SW 1271 (cell line): ENCODE measurements around the gene INS.
"Not testable (repeated sequence)": the region's sequence is repeated elsewhere in the genome, so short reads cannot be mapped to it uniquely, and the experiment has no call there.

Experiments used
- DNase-seq, 2 experiments: peaks; one replicate each; lab custom pipeline; 2025; lab: John Stamatoyannopoulos, UW

INS gene

GRCh38 chr11:2132246-2132645 is 28.8 kb downstream of the INS start:
- no peak for DNase-seq

- no peak for DNase-seq
Observed at GRCh38 chr11:2131371-2132236, 29.4 kb downstream of the INS start.

GRCh38 chr11:2130881-2131352 is 30.1 kb downstream of the INS start:
- no peak for DNase-seq

- DNase-seq, result no peak
Observed at GRCh38 chr11:2129699-2130366, 31.2 kb downstream of the INS start.

GRCh38 chr11:2129308-2129698 is 31.7 kb downstream of the INS start:
- no peak for DNase-seq

- no peak for DNase-seq
Observed at GRCh38 chr11:2128511-2129307, 32.3 kb downstream of the INS start.

- DNase-seq, result no peak
Observed at GRCh38 chr11:2128130-2128510, 32.9 kb downstream of the INS start.

- DNase-seq, result no peak
Observed at GRCh38 chr11:2127482-2128129, 33.4 kb downstream of the INS start.

GRCh38 chr11:2126520-2127085 is 34.4 kb downstream of the INS start:
- DNase-seq, result no peak

- DNase-seq, result not testable (repeated sequence)
Observed at GRCh38 chr11:2124736-2125484, 36.1 kb downstream of the INS start.

GRCh38 chr11:2123628-2123960 is 37.4 kb downstream of the INS start:
- no peak for DNase-seq

- no peak for DNase-seq
Observed at GRCh38 chr11:2122907-2123627, 37.9 kb downstream of the INS start.

GRCh38 chr11:2122222-2122906 is 38.6 kb downstream of the INS start:
- DNase-seq, result no peak

- no peak for DNase-seq
Observed at GRCh38 chr11:2121227-2122130, 39.5 kb downstream of the INS start.

GRCh38 chr11:2120359-2121100 is 40.5 kb downstream of the INS start:
- no peak for DNase-seq

GRCh38 chr11:2118677-2119076 is 42.3 kb downstream of the INS start:
- DNase-seq, result no peak

- no peak for DNase-seq
Observed at GRCh38 chr11:2116680-2117079, 44.3 kb downstream of the INS start.

- DNase-seq, result no peak
Observed at GRCh38 chr11:2115308-2115707, 45.7 kb downstream of the INS start.
